Measurements from ENCODE around the gene ETFA.

- TF ChIP-seq, protein P1, sequence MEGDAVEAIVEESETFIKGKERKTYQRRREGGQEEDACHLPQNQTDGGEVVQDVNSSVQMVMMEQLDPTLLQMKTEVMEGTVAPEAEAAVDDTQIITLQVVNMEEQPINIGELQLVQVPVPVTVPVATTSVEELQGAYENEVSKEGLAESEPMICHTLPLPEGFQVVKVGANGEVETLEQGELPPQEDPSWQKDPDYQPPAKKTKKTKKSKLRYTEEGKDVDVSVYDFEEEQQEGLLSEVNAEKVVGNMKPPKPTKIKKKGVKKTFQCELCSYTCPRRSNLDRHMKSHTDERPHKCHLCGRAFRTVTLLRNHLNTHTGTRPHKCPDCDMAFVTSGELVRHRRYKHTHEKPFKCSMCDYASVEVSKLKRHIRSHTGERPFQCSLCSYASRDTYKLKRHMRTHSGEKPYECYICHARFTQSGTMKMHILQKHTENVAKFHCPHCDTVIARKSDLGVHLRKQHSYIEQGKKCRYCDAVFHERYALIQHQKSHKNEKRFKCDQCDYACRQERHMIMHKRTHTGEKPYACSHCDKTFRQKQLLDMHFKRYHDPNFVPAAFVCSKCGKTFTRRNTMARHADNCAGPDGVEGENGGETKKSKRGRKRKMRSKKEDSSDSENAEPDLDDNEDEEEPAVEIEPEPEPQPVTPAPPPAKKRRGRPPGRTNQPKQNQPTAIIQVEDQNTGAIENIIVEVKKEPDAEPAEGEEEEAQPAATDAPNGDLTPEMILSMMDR (IDR thresholded peaks at IDR 0.05; ENCODE audit: low read depth, low read length) = no peak
- TF ChIP-seq EZH2phosphoT487 (IDR thresholded peaks at IDR 0.05; ENCODE audit: low read depth) = no peak
Observed at GRCh38 chr15:76177491-76178040, 133.7 kb downstream of the ETFA start.
